OCI-LY3 (cell line): ENCODE results near the gene TTC6.

Experiments used
- CTCF ChIP-seq: fragments of 200-600, 300-600 bp; sonication (generic); IDR thresholded peaks from 2 replicates; pipeline ENCODE4 v1.5.1; 2014; ENCODE audit warnings: antibody characterized with exemption, low read length, low read depth
- EZH2phosphoT487 ChIP-seq: fragments of 200-600 bp; shearing (Covaris generic); IDR thresholded peaks from 2 replicates; pipeline ENCODE4 v1.6.1; 2018; ENCODE audit warnings: antibody characterized with exemption, mixed run types, low read depth

DNA sequence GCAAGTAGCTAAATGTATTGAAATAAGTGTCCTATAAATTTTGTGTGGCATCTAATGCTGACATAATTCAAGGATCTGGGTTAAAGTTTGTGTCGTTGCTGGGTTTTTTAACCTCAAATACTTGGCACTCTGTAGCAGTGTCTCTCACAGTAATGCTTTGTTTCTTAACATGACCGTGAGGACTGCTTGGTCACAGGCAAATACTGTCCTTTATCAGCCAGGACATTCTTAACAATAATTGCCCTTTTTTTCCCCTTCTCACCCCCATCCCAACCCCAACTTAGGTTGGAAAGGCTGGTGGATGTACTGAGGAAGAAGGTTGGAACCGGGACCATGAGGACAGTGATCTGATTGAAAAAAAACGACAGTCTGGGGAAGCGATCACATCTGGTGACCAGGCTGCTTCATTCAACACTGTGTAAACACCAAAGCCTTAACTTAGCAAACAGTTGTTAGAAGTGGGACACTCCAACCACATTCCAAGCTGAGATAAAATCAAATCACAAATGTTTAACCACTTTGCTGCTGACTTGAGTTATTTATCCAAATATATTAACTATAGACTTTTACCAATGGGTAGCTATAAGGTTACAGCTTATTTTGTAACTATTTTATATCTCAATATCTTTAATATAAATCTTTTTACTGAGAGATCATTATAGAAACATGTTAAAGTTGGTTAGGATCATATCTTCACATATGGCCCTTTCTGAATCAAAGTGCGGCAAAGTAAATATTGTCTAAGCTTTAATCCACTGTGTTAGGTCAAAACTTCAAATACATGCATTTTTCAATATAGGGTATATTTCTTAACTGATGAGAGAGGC, 48.6 kb upstream of the TTC6 start:
- TF ChIP-seq CTCF (no peak), EZH2phosphoT487 (no peak)
